HG02588 (cell line): ENCODE data around the gene MVB12B.

ENCODE experiments used
- ATAC-seq: cut with Tn5 transposase; IDR thresholded peaks from one replicate; pipeline ENCODE4 v1.9.1; 2021; ENCODE audit warnings: mild to moderate bottlenecking, moderate library complexity; ENCODE audit not compliant: unreplicated experiment

Gene MVB12B

DNA sequence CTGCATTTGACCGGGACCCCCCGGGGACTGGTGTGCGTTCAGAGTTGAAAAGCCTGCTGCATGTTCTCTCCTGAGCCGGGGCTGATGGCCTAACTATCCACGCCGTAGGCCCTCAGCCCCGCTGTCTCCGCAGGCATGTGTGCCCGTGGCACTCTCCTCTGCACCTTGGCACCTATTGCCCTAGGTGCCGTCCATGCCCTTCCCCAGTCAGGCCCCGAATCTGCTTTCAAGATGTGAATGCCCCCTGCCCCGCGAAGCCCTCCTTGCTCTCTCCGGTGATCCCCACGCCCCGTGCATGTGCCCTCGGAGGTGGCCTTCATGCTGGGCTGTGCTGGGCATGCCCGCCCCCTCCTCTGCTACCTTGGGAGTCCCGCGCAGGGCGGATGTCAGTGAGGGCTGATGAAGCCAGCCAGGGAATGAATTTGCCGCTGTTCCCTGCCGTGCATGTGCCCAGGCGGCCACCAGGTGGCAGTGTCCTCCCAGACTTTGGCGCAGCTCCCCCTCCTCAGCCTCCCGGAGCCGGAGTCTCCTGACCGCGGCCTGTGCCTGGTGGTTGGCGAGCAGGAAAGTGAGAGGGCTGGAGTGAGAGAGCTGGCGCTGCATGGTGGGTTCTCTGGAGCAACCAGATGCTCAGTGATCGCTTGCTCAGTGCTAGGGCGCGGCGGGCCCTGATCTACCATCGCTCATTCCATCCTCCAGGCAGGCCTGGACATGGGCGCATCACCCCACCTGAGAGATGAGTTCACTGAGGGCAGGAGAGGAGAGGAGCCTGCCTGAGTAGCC lies 174.2 kb downstream of the MVB12B start:
- no peak for ATAC-seq

DNA sequence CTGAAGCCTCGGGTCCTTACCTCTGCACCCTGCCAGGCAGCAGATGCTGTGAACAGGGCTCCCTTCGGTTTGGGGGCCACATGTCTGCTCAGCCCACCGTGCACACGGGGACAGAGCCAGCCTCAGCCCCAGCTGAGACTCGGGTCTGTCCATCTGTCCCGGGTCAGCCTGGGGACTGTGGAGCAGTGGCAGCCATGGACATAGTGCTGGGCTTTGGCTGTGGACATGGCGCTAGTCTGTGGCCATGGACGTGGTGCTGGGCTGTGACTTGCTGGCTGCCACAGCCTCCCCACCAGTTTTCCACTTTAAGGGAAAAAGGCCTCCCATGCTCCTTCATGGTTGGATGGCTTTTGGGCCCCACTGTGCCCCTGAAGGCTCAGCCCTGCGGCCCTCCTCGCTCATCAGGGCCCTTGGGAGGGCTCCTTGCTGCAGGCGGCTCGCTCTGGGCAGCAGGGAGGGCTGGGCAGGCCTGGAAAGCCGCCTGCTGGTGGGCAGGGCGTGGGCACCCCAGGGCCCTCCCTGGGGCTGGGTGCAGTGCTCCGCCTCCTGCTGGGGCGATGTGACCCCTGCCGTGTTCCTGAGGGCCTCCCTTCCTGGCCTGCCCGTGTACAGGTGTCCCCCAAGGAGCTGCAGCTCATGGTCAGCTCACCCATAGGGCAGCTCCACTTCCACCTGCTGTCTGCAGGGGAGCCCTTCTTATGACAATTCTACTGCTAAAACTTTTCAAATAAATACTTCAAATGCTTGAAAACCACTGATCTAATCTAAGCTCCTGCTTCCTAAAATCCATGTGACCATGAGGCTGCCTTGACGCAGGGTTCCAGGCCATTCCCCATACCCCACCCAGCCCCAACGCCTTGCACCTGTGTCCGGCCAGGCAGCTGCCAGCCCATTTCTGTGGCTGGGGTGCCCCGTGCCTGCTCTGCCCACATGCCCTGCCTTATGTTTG lies 175.0 kb downstream of the MVB12B start:
- ATAC-seq: no peak

DNA sequence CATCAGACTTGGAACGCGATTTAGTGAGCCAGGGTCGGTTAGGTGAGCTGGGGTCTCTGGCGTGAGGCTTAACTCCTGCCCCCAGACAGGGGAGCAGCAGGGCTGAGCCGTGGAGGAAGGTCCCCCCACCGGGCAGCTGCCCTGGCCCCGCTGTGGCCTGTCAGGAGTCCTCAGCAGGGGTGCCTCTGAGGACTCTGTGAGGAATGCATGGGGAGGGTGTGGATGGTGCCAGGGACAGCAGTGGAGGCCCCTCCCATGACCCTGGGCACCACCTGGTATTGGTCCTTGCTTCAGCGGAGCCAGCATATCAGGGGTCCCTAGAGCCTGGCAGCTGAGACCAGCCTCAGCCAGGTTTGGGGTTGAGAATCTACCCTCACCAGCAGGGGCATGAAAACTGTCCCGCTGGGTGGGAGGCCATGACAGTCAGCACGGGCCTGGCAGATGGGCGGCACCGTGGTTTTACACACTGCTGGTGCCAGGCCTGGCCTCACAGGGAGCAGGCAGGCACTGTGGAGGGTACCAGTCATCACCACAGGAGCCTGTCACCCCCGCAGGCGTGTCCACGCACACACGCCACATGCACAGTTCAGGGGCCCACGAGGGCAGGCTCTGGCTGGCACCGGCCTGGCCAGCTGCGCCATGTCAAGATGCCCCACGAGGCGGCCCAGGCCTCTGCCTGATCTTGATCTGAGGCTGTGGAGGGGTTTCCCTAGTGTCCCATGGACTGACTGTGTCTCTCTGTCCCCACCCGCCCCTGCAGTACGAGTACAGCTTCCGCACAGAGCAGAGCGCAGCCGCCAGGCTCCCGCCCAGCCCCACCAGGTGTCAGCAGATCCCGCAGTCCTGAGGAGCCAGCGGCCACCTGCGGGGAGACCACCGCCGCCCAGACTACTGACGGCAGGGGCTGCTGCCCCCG lies 176.0 kb downstream of the MVB12B start:
- ATAC-seq: no peak

DNA sequence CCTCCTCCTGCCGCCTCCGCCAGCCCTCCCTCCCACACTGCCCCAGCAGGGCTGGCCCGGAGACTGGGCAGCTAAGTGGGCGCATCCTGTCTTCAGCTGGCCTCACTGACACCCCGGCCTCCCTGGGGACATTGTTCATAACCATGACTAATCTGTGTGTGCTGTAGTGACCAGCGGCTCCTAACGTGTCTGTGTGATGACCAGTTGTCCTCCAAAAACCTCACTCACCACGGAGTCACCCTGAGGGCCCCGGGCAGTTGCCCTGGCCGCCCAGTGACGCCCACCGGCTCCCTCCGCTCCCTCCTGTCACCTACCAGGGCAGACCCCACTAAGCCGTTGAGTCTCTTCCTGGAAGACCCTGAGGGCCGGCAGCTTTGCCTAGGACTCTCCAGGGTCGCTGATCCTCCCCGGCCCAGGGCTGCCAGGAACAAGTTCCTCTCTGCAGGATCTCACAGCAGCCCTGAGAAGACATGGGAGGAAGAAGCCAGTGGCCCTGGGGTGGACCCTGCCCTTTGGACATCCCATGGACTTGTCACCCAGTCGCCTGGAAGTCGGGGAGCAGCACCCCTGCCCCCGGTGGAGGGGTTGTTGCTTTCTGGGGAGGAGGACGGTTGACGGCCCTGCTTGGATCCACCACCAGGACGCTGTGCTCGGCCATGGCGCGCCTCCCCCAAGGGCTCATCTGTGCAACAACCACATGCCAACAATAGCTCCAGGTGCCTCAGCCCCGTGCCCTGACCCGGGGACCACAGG lies 176.9 kb downstream of the MVB12B start:
- ATAC-seq: no peak

GRCh38 chr9:126504086-126504976 lies 177.7 kb downstream of the MVB12B start:
- no peak for ATAC-seq

GRCh38 chr9:126504977-126505455 lies 178.4 kb downstream of the MVB12B start:
- no peak for ATAC-seq

DNA sequence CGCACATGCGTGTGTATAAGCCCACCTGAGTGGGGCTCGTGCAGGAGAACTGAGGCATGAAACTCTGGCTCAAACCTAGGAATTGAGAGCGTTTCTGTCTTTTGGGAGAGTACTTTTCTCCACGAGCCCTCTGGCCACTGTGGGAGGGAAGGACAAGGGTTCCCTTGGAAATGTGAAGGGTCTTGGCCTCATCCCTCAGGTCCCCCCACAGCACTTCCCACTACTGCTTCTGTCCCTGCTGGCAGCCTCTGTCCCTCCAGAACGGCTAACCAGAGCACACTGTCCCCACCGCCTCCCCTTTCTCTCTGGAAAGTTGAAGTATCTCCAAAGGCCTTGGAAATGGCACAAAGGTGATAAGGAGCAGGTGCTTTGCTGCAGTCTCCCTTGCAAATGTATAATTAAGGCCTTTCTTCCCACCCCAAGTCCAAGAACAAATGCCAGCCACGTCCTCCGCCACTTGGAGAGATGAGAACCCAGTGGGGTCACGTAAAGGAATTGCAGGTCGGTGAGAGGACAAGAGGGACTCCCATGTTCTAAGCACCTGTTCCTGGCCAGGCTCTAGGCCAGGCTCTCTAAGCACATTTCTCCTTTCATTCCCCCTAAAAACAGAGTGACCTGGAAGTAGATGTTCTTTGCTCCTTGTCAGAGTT lies 179.2 kb downstream of the MVB12B start:
- no peak for ATAC-seq

GRCh38 chr9:126506361-126507317 lies 180.0 kb downstream of the MVB12B start:
- ATAC-seq: no peak

GRCh38 chr9:126507318-126508109 lies 180.9 kb downstream of the MVB12B start:
- no peak for ATAC-seq

DNA sequence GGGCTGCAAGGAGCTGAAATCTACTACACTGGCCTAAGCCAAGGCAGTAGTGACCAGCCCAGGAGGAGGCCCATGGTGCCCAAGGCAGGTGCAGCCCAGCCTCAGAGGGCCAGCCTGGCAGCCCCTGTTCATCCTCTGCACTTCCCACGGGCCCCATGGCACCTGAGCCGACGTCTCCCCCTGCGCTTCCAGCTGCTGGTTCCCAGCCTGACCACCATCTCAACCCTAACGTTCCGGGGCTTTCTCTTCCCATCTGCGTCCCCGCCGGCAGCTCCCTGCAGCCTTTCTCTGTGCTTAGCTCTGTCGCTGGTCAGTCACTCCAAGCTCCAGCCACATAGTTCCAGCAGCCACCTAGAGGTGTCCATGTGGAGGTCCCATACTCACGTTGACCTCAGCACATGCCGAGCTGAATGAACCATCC lies 181.6 kb downstream of the MVB12B start:
- ATAC-seq: no peak

DNA sequence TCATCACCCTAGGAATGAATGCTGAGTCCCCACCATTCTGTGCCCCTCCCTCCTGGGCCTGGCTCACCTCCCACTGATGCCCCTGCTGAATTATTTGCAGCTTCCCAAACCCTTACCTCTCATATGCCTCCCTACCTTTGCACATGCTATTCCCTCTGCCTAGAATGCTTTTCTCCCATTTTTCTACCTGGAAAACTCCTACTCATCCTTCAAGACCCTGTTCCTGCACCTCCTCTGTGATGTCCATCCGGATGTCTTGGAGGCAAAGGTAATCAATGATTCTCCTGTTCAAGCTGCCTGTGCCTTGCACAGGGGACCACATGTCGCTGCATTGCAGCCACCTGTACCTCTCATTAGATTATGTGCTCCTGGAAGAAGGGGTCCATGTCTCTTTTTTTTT lies 182.3 kb downstream of the MVB12B start:
- no peak for ATAC-seq

DNA sequence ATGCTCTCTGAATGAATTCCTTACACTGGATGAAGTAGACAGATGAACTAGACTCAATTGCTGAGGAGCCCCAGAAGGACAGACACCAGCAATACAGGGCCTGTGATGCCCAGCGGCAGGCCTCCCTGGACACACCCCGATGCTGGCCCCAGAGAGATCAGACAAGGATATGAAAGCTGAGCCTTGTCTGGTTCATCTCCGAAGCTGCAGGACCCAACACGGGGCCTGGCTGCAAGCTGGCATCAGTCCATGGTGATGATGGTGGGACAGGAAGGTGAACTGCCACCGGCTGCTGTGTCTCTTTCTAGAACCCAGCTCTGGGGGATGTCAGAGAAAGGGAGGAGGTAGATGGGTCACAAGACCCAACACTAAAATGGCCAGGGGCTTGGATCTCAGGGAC lies 183.1 kb downstream of the MVB12B start:
- ATAC-seq: no peak

GRCh38 chr9:126510564-126510963 lies 183.9 kb downstream of the MVB12B start:
- no peak for ATAC-seq

GRCh38 chr9:126511411-126511810 lies 184.8 kb downstream of the MVB12B start:
- ATAC-seq: no peak

- no peak for ATAC-seq
Measured at GRCh38 chr9:126513159-126514036, 186.8 kb downstream of the MVB12B start.
